ENCODE data around the gene CAPN12. TPM values are rescaled to one million over a fixed set of nuclear protein-coding genes. Genes with fewer than 3 reads are reported as not detected.

The CAPN12 gene
- total and polyA plus RNA-seq, 4 donors, result 1.0 to 4.5 (median 2.4) TPM

GRCh38 chr19:38708413-38709024 is 35.8 kb downstream of the CAPN12 start:
- Histone ChIP-seq H3K4me3 (ENCODE audit: low read length in 2 of 2) (no peak overlapping the region), H3K9me3 (ENCODE audit: control insufficient read depth, low read length) (no peaks in the 10 kb centered on the region), H3K27ac (ENCODE audit: low read depth in 1 of 2, low read length in 2 of 2) (peak overlapping the region in 1 of 2 donors; percentile 78), H3K4me1 (ENCODE audit: control insufficient read depth in 1 of 2, insufficient read depth in 2 of 2, low read length in 2 of 2) (no peaks in the 10 kb centered on the region), H3K36me3 (ENCODE audit: control insufficient read depth in 1 of 2, insufficient read depth in 2 of 2, low read length in 1 of 2) (peaks cover 3 to 23% of the 10 kb centered on the region in 2 donors), H3K27me3 (ENCODE audit: control insufficient read depth in 1 of 2, insufficient read depth in 2 of 2, low read length in 1 of 2) (no peaks in the 10 kb centered on the region)
- intact Hi-C loops (cut with DNase I), result no loop called here
- no peak for ATAC-seq (ENCODE audit: low FRiP score)
- 45% methylated on average over 10 of the region's 10 CpGs for WGBS, 2 donors
- no peak for DNase-seq

DNA sequence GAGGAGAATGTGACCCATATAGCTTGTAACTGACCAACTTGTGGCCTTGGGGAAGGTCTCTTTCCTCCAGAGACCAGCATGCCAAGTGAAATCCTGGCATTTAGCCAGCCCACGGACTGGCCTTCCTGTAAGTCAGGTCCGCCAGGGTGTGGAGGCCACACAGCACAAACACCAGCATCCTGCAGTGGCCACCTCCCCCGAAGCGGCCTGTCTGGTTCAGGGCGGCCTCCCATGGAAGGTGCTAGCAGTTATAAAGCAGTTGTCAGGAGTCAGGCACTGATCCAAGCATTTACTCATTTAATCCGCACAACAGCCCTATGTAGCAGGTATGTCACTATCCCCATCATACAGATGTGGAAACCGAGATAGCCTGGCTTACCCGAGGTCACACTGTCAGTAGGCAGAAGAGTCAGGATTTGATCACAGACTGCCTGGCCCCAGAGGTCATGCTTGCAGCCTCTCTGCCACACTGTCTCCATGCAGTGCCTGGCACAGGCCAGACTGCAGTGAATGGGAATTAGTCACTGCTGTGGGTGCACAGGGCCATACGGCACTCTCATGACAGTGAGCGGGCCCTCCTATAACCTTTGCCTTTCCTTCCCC is 36.7 kb downstream of the CAPN12 start:
- peak overlapping the region in 1 of 2 donors; percentile 78 for H3K27ac ChIP-seq (ENCODE audit: low read depth in 1 of 2, low read length in 2 of 2)
- no peaks in the 10 kb centered on the region for H3K9me3 ChIP-seq (ENCODE audit: control insufficient read depth, low read length)
- peaks cover 3 to 25% of the 10 kb centered on the region in 2 donors for H3K36me3 ChIP-seq (ENCODE audit: control insufficient read depth in 1 of 2, insufficient read depth in 2 of 2, low read length in 1 of 2)
- 46 to 53% methylated on average over 10 of the region's 10 CpGs for WGBS, 2 donors
- H3K4me1 ChIP-seq (ENCODE audit: control insufficient read depth in 1 of 2, insufficient read depth in 2 of 2, low read length in 2 of 2), result no peaks in the 10 kb centered on the region
- intact Hi-C loops (cut with DNase I), result no loop called here
- no peak overlapping the region for H3K4me3 ChIP-seq (ENCODE audit: low read length in 2 of 2)
- ATAC-seq (ENCODE audit: low FRiP score) (peak; percentile 54), DNase-seq (peak in 1 of 2 donors; percentile 69)
- H3K27me3 ChIP-seq (ENCODE audit: control insufficient read depth in 1 of 2, insufficient read depth in 2 of 2, low read length in 1 of 2), result no peaks in the 10 kb centered on the region

- no peaks in the 10 kb centered on the region for H3K4me1 ChIP-seq (ENCODE audit: control insufficient read depth in 1 of 2, insufficient read depth in 2 of 2, low read length in 2 of 2)
- intact Hi-C loops (cut with DNase I), result no loop called here
- no peaks in the 10 kb centered on the region for H3K9me3 ChIP-seq (ENCODE audit: control insufficient read depth, low read length)
- DNase-seq (no peak), ATAC-seq (ENCODE audit: low FRiP score) (no peak)
- H3K27ac ChIP-seq (ENCODE audit: low read depth in 1 of 2, low read length in 2 of 2), result peak overlapping the region in 1 of 2 donors; percentile 78
- no peaks in the 10 kb centered on the region for H3K27me3 ChIP-seq (ENCODE audit: control insufficient read depth in 1 of 2, insufficient read depth in 2 of 2, low read length in 1 of 2)
- 80 to 82% methylated on average over 16 of the region's 16 CpGs for WGBS, 2 donors
- H3K36me3 ChIP-seq (ENCODE audit: control insufficient read depth in 1 of 2, insufficient read depth in 2 of 2, low read length in 1 of 2), result peaks cover 3 to 25% of the 10 kb centered on the region in 2 donors
- H3K4me3 ChIP-seq (ENCODE audit: low read length in 2 of 2), result no peak overlapping the region
Observed at GRCh38 chr19:38706792-38707511, 37.3 kb downstream of the CAPN12 start.

- Histone ChIP-seq H3K27ac (ENCODE audit: low read depth in 1 of 2, low read length in 2 of 2) (peak overlapping the region in 1 of 2 donors; percentile 22), H3K4me1 (ENCODE audit: control insufficient read depth in 1 of 2, insufficient read depth in 2 of 2, low read length in 2 of 2) (no peaks in the 10 kb centered on the region), H3K36me3 (ENCODE audit: control insufficient read depth in 1 of 2, insufficient read depth in 2 of 2, low read length in 1 of 2) (peaks cover 3 to 24% of the 10 kb centered on the region in 2 donors), H3K27me3 (ENCODE audit: control insufficient read depth in 1 of 2, insufficient read depth in 2 of 2, low read length in 1 of 2) (no peaks in the 10 kb centered on the region), H3K9me3 (ENCODE audit: control insufficient read depth, low read length) (no peaks in the 10 kb centered on the region), H3K4me3 (ENCODE audit: low read length in 2 of 2) (no peak overlapping the region)
- DNase-seq (no peak), ATAC-seq (ENCODE audit: low FRiP score) (no peak)
- intact Hi-C loops (cut with DNase I), result no loop called here
- 71 to 73% methylated on average over 22 of the region's 22 CpGs for WGBS, 2 donors
Observed at GRCh38 chr19:38705197-38706019, 38.9 kb downstream of the CAPN12 start.

- no peak overlapping the region for H3K4me3 ChIP-seq (ENCODE audit: low read length in 2 of 2)
- no peaks in the 10 kb centered on the region for H3K4me1 ChIP-seq (ENCODE audit: control insufficient read depth in 1 of 2, insufficient read depth in 2 of 2, low read length in 2 of 2)
- H3K9me3 ChIP-seq (ENCODE audit: control insufficient read depth, low read length), result no peaks in the 10 kb centered on the region
- ATAC-seq (ENCODE audit: low FRiP score), result no peak
- peaks cover 3 to 25% of the 10 kb centered on the region in 2 donors for H3K36me3 ChIP-seq (ENCODE audit: control insufficient read depth in 1 of 2, insufficient read depth in 2 of 2, low read length in 1 of 2)
- 89 to 90% methylated on average over 13 of the region's 13 CpGs for WGBS, 2 donors
- no peak for DNase-seq
- H3K27me3 ChIP-seq (ENCODE audit: control insufficient read depth in 1 of 2, insufficient read depth in 2 of 2, low read length in 1 of 2), result no peaks in the 10 kb centered on the region
- no peak overlapping the region for H3K27ac ChIP-seq (ENCODE audit: low read depth in 1 of 2, low read length in 2 of 2)
- intact Hi-C loops (cut with DNase I), result no loop called here
Observed at GRCh38 chr19:38704488-38705026, 39.7 kb downstream of the CAPN12 start.

DNA sequence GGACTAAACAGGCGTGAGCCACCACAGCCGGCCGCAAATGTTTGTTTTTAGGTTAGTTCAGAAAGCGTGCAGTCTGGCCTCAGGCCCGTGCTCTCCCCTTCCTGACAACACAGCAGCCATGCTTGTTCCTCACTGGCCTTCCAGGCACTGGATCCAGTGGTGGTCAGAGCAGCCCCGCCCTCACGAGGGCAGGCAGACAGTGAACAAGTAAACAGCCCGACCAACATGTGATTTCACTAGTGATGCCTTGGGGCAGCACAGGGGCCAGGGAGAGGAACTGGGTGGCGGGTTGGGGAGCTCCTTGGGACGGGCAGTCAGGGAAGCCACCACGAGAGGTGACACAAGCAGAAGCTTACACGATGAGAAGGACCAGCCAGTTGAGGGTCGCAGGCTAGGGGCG is 40.8 kb downstream of the CAPN12 start:
- H3K27ac ChIP-seq (ENCODE audit: low read depth in 1 of 2, low read length in 2 of 2), result peak overlapping the region in 1 of 2 donors; percentile 14
- no peaks in the 10 kb centered on the region for H3K27me3 ChIP-seq (ENCODE audit: control insufficient read depth in 1 of 2, insufficient read depth in 2 of 2, low read length in 1 of 2)
- DNase-seq, result no peak
- intact Hi-C loops (cut with DNase I), result no loop called here
- no peak for ATAC-seq (ENCODE audit: low FRiP score)
- no peaks in the 10 kb centered on the region for H3K4me1 ChIP-seq (ENCODE audit: control insufficient read depth in 1 of 2, insufficient read depth in 2 of 2, low read length in 2 of 2)
- H3K4me3 ChIP-seq (ENCODE audit: low read length in 2 of 2), result no peak overlapping the region
- 87% methylated on average over 14 of the region's 14 CpGs for WGBS, 2 donors
- H3K36me3 ChIP-seq (ENCODE audit: control insufficient read depth in 1 of 2, insufficient read depth in 2 of 2, low read length in 1 of 2), result peaks cover 3 to 21% of the 10 kb centered on the region in 2 donors
- H3K9me3 ChIP-seq (ENCODE audit: control insufficient read depth, low read length), result no peaks in the 10 kb centered on the region

DNA sequence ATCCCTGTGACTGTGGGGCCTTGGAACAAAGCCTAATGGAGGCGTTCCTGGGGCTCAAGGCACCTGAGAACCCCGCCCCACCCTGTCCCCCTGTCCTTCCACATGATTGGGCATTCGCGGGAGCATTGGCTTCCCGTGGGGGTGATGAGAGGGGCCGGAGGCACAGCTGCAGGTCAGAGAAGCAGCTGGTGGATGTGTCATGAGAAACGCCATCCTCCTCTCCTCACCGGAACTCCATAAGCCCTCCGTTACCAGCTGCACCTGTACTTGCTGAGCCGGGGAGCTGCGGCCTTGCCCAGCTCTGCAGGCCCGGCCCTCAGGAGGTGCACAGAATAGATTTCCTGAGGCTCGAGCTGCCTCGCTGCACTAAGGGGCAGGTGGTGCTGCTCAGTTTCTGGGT is 42.0 kb downstream of the CAPN12 start:
- no peak overlapping the region for H3K4me3 ChIP-seq (ENCODE audit: low read length in 2 of 2)
- H3K9me3 ChIP-seq (ENCODE audit: control insufficient read depth, low read length), result no peaks in the 10 kb centered on the region
- 17 to 29% methylated on average over 14 of the region's 14 CpGs for WGBS, 2 donors
- H3K27me3 ChIP-seq (ENCODE audit: control insufficient read depth in 1 of 2, insufficient read depth in 2 of 2, low read length in 1 of 2), result no peaks in the 10 kb centered on the region
- peaks cover 2 to 17% of the 10 kb centered on the region in 2 donors for H3K36me3 ChIP-seq (ENCODE audit: control insufficient read depth in 1 of 2, insufficient read depth in 2 of 2, low read length in 1 of 2)
- ATAC-seq (ENCODE audit: low FRiP score), result peak; percentile 17
- no peak for DNase-seq
- no peaks in the 10 kb centered on the region for H3K4me1 ChIP-seq (ENCODE audit: control insufficient read depth in 1 of 2, insufficient read depth in 2 of 2, low read length in 2 of 2)
- H3K27ac ChIP-seq (ENCODE audit: low read depth in 1 of 2, low read length in 2 of 2), result peak overlapping the region; percentile 1 to 52
- intact Hi-C loops (cut with DNase I), result no loop called here

DNA sequence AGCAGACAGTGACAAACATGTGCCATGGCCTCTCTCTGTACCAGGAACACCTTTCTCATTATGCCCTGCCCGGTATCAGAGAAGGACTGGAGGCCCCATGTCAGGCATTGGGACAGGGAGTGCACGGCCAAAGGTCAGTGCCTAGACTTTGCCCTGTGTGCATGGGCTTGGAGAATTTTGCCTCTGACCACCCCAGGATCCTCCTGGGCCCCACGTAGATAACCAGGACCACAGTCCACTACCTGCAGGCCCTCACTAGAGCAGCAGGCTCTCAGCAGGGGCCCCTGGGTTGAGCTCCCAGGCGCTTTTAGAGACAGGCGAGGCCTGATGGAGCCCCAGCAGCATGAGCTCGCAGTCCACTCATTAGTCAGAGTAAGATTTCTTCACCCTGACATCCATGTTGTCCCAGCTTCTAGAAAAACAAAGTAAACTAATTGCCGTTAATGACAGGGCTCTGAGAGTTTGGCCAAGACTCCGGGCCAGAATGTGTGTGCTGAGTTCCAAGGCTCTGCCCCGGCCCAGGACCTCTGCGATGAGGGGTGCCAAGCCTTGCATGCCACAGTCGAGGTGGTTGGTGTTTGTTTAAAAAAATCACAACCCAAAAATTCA is 42.7 kb downstream of the CAPN12 start:
- Histone ChIP-seq H3K27ac (ENCODE audit: low read depth in 1 of 2, low read length in 2 of 2) (peak overlapping the region in 1 of 2 donors; percentile 81), H3K36me3 (ENCODE audit: control insufficient read depth in 1 of 2, insufficient read depth in 2 of 2, low read length in 1 of 2) (peaks cover 0 to 19% of the 10 kb centered on the region in 2 donors), H3K4me1 (ENCODE audit: control insufficient read depth in 1 of 2, insufficient read depth in 2 of 2, low read length in 2 of 2) (no peaks in the 10 kb centered on the region), H3K9me3 (ENCODE audit: control insufficient read depth, low read length) (no peaks in the 10 kb centered on the region), H3K4me3 (ENCODE audit: low read length in 2 of 2) (no peak overlapping the region), H3K27me3 (ENCODE audit: control insufficient read depth in 1 of 2, insufficient read depth in 2 of 2, low read length in 1 of 2) (no peaks in the 10 kb centered on the region)
- 9 to 11% methylated on average over 11 of the region's 11 CpGs for WGBS, 2 donors
- ATAC-seq (ENCODE audit: low FRiP score) (peak; percentile 50), DNase-seq (peak in 1 of 2 donors; percentile 77)
- intact Hi-C loops (cut with DNase I), result no loop called here

Measured in aorta (tissue), 5 donors.